G401 (cell line): ENCODE measurements around the gene SDHA. TPM values are rescaled to one million over a fixed set of nuclear protein-coding genes. Genes with fewer than 3 reads are reported as not detected.
"Not testable (repeated sequence)": the region's sequence is repeated elsewhere in the genome, so short reads cannot be mapped to it uniquely, and the experiment has no call there.

Experiments
- DNase-seq: peaks from one replicate; pipeline ENCODE4 v3.0.0-alpha.2; 2015; ENCODE audit warnings: low spot score
- in situ Hi-C: cut with HindIII; loops from 2 replicates; pipeline ENCODE4 v1.10.0; 2016; ENCODE audit warnings: low sequenced_read_pairs, mixed read lengths
- total RNA-seq: library from RNA; depleted of rRNA; stranded (reverse); fragments of >200 nt; shearing (Covaris generic); gene quantifications from 2 replicates; pipeline ENCODE4 v1.2.3, GENCODE V29; 2014

The SDHA gene
- total RNA-seq, 1 experiment from 2014 or later, result 223 TPM

DNA sequence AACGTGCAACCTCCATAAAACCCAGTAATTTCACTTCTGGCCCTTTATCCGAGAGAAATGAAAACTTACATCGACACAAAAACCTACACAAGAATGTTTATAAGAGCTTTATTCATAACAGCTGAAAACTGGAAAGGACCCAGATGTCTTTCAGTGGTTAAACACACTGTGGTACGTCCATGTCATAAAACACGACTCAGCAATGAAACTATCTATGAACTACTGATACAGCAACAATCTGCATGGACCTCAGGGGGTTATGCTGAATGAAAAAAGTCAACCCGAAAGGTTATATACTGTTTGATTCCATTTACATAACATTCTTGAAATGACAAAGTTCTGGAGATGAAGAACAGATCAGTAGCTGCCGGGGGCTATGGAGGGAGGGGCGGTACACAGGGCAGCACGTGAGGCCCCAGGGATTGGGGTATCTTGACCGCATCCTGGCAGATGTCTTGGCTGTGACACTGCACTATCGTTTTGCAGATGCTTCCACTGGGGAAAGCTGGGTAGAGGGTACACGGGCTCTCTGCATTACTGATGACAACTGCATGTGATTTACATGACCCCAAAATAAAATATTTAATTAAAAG is 4.2 kb upstream of the SDHA start:
- DNase-seq, result no peak
- in situ Hi-C loops, result no loop called here

- DNase-seq, in situ Hi-C loops: not testable (repeated sequence)
Measured at GRCh38 chr5:215256-215655, 2.9 kb upstream of the SDHA start.

DNA sequence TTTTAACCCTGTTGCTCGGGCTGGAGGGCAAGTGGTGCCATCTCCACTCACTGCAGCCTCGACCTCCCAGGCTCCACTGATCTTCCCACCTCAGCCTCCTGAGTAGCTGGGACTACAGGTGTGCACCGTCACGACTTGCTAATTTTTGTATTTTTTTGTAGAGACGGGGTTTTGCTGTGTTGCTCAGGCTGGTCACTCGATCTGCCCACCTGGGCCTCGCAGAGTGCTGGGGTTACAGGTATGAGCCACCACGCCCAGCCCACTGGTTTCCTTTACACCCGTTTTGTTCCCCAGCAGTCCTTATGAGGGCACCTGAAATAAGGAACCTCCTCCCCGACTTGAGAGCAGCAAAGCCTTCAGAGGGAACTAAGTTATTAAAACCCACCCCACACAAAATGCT is 2.0 kb upstream of the SDHA start:
- in situ Hi-C loops, DNase-seq: not testable (repeated sequence)

GRCh38 chr5:218457-219291 is 554 bp downstream of the SDHA start:
- in situ Hi-C loops, result no loop called here
- no peak for DNase-seq

DNA sequence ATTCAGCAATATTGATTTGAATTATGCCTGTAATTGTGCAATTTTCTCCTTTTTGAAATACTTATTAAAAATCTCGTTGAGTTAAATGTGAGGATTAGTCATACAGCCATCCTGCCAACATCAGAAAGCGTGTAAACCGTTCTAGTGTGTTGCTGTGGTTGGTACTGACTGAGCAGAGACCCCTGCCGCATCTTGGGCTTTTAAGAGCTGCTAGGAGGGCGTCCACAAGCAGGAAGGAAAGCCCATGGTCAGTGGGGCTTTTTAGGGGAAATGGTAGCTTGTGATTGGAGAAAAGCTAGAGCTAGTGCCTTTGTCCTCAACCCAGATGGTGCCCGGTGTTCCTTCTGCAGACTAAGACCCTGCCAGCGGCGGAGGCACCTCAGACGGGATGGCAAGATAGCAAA is 1.3 kb downstream of the SDHA start:
- in situ Hi-C loops, result no loop called here
- DNase-seq, result no peak

DNA sequence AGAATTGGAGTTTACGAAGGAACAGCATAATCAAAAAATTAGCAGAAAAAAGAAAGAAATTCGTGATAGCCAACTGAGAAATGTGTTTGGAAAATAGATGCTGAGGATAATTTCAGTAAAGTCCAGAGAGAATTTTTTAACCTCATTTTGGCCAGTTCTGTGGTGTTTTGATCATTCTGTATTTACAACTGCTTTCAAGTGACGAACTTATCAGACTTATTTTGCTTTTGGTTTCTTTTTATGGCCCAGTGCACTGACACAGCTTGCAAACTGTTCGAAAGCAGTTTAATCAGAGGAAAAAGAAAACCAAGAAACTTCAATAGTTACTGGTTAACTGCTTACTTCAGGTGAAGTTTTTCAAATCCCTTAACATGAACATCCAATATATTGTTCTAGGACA is 1.9 kb downstream of the SDHA start:
- in situ Hi-C loops, result no loop called here

DNA sequence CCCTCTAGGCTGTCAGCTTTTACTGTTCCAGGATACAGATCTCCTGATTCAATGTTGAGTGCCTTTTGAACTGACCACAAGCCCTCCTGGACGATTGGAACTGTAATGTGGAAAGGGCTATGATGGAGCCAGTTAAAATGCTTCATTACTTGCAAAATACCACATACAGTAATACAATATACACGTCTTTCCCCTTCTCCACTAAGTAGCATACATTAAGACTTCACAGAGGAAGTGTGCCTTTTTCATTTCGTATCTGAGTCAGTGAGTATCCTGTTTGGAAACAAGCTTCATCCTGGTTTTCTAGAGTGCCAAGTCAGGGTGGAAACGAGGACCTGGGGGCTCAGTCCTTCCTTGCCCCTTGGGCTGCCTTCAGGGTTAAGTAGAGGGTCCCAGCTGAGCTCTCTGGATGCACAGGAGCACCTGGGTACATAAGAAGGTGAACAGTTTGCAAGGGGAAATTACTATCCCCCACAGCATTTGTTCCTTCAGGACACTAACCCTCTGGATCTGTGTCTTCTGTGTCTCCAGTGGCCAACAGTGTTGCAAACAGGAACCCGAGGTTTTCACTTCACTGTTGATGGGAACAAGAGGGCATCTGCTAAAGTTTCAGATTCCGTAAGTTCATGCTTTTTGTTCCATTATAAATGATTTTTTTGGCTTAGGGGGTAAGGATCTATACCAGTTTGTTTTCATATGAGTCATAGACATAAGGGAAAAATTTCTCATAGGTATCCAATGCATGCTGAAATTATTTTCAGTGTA is 5.0 kb downstream of the SDHA start:
- in situ Hi-C loops, DNase-seq: not testable (repeated sequence)

More for the DNA sequence above, 1.9 kb downstream of the SDHA start:
- no peak for DNase-seq

DNA sequence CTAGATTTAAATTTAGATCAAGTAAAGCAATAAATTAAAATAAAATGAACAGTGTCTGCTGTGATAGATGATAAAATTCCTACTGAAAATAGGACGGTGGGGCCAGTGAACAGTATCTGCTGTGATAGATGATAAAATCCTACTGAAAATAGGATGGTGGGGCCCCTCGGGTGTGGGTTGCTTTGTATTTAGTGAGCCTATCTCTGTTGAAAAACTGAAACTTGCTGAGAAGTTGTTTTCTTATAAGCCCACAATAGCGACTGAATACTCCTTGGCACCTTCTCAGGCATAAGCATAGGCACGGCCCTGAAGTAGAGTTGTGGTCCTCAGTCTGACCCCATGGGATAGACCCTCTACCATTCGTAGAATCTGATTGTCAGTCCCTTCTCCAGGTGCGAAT is 5.7 kb downstream of the SDHA start:
- in situ Hi-C loops, result no loop called here
- no peak for DNase-seq

DNA sequence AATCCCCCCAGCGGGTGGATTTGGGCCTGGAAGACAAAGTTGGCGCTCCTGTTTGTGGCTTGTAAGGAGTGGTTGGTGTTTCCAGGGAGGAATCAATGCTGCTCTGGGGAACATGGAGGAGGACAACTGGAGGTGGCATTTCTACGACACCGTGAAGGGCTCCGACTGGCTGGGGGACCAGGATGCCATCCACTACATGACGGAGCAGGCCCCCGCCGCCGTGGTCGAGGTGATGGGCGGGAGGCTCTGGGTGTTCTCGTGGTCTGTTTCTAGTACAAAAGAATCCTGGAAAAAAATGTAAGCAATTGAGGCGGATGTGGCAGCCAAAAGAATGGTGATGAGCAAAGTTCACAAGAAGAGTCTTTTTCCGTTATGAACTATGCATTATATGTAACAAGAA is 7.2 kb downstream of the SDHA start:
- DNase-seq, result no peak
- in situ Hi-C loops, result no loop called here

DNA sequence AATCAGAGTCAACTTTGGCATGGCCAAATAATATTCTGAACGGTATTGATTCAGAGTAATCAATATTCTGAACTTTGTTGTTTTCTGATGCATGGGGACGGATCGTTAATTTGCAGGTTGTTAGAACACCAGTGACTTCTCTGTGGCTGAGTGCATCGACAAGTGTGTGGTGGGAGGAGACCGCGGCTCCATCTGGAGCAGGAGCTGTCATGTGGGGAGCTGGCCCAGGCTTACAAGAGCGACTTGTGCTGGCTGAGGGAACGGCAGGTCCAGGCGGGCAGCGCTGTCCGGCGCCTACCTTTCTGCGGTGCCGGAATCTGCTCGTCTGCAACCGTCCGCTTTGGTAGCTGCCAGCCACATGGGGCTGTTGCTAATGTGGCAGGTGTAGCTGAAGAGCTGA is 9.3 kb downstream of the SDHA start:
- in situ Hi-C loops, result not testable (repeated sequence)
- peak; percentile 86 for DNase-seq

DNA sequence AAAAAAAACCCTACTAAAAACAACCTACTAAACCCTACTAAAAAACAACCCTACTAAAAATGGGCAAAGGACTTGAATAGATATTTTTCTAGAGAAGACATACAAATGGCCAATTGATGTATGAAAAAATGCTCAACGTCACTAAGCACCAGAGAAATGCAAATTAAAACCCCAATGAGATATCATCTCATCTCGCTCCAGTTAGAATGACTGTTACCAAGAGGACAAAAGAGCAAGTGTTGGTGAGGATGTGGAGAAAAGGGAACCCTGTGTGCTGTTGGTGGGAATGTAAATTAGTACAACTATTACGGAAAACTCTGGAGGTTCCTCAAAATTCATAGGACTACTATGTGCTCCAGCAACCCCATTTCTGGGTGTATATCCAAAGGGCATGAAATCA is 10.8 kb downstream of the SDHA start:
- DNase-seq, result no peak

GRCh38 chr5:230711-231110 is 12.6 kb downstream of the SDHA start:
- no peak for DNase-seq
- in situ Hi-C loops, result no loop called here

More for the DNA sequence above, 10.8 kb downstream of the SDHA start:
- in situ Hi-C loops, result no loop called here

- in situ Hi-C loops, result no loop called here
Measured at GRCh38 chr5:231661-232060, 13.5 kb downstream of the SDHA start.

GRCh38 chr5:233426-233825 is 15.3 kb downstream of the SDHA start:
- DNase-seq, in situ Hi-C loops: not testable (repeated sequence)

More at GRCh38 chr5:231661-232060, 13.5 kb downstream of the SDHA start:
- no peak for DNase-seq

GRCh38 chr5:234450-234849 is 16.3 kb downstream of the SDHA start:
- in situ Hi-C loops, result no loop called here
- DNase-seq, result no peak

DNA sequence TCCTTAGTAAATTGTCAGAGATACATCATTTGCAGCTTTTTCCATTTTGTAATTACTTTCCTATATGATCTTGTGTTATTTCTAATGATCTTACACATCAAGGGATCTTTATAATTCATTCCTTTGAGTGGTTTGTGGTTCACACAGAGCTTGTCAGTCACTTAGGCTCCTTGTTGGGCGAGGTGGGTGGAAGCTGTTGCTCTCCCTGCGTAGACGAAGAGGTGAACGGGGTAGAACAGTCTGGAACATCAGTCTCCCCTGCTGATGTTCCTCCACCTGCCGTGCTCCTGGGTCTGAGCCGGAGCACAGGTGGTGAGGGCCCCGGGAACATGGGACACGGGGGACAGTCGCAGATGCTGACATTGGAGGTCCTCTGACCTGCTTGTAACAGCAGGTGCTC is 17.4 kb downstream of the SDHA start:
- DNase-seq, in situ Hi-C loops: not testable (repeated sequence)

DNA sequence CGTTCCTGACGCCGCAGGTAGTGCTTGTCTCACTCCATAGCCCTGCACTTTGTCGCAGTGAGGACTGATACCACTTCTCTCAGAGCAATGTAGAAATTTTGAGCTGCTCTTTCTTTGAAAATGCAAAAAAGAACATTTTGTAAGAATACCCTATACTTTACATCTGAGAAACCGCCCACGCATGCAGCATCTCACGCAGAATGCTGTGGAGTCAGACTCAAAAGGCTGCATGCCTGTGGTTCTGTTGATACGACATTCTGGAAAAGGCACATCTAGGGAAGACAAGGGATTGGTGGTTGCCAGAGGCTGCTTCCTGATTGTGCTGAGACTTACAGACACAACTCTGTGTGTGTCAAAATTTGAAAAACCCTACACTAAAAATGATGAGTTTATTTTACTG is 19.8 kb downstream of the SDHA start:
- DNase-seq, in situ Hi-C loops: not testable (repeated sequence)

DNA sequence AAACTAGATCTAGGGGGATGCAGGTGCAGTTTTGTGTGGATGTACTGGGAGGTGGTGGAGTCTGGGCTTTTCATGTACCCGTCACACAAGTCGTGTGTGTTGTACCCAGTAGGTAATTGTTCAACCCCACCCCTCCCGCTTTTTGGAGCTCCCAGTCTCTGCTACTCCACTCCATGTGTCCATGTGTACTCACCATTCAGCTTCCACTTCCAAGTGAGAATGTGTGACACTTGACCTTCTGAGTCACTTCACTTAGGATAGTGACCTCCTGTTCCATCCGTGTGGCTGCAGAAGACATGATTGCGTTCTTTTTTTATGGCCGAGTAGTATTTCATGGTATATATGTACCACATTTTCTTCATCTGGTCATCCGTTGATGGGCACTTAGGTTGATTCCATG is 22.4 kb downstream of the SDHA start:
- in situ Hi-C loops, DNase-seq: not testable (repeated sequence)

DNA sequence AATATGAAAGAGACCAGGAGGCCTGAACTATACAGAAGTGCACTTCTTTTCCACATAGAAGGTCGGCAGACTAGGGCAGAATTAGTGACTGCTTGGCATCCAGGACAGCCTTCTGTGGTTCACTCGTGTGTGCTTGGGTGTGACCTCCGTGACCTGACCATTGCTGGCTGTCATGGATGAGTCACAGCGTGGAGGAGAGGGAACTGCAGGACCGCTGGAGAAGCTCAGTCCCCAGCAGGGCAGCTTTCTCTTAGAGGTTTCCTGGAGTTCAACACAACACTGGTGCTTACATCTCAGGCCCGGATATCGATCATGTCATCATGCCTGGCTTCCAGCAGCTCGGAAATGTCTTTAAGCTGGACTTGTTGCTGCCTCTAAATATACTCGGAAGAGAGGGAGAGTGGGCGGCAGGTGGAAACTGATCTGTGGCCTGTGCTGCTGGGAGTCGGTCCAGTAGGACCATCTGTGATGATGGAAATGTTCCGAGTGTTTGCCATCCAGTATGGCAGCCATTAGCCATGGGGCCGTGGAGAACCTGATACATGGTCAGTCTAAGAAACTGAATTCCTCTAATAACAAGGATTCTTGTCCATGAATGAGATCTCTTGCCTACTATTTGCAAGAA is 23.0 kb downstream of the SDHA start:
- DNase-seq, result peak; percentile 88
- in situ Hi-C loops, result not testable (repeated sequence)
